Prostate gland (tissue), 2 donors: Measurements from ENCODE around the gene ANKRD13C. TPM values are rescaled to one million over a fixed set of nuclear protein-coding genes. Genes with fewer than 3 reads are reported as not detected.

Experiments
- DNase-seq: peaks from one replicate; pipeline ENCODE4 v3.0.0-alpha.2; 2019; ENCODE audit warnings: low spot score
- H3K27ac ChIP-seq, 2 donors: fragments of 200-600 bp; sonication (generic); 2 replicates each; pipeline ENCODE4 v1.5.1; 2017 to 2019
- H3K27me3 ChIP-seq: fragments of 200-600 bp; sonication (generic); replicated peaks from 2 replicates; pipeline ENCODE4 v1.5.1; 2019; ENCODE audit not compliant: insufficient read depth
- H3K36me3 ChIP-seq, 2 donors: fragments of 200-600 bp; sonication (generic); 1 replicate in 1 of 2; 2 replicates in 1 of 2; pipeline versions ENCODE4 v1.5.1 to v1.8.1; 2017 to 2019
- H3K4me1 ChIP-seq: fragments of 200-600 bp; sonication (generic); replicated peaks from 2 replicates; pipeline ENCODE4 v1.5.1; 2019
- H3K4me3 ChIP-seq, 2 donors: fragments of 200-600 bp; sonication (generic); 2 replicates each; pipeline ENCODE4 v1.5.1; 2017 to 2019
- H3K9me3 ChIP-seq: fragments of 200-600 bp; sonication (generic); 2 replicates; pipeline ENCODE4 v1.5.1; 2017
- CTCF ChIP-seq, 4 experiments: fragments of 200-600 bp in 2 of 4; fragments of 450-650 bp in 2 of 4; sonication (generic) in 2 of 4; IDR thresholded peaks; 1 replicate in 3 of 4; 2 replicates in 1 of 4; pipeline ENCODE4 v1.5.1; 2016 to 2019; ENCODE audit warnings: antibody characterized with exemption in 4 of 4, mild to moderate bottlenecking in 2 of 4, moderate library complexity in 2 of 4
- POLR2A ChIP-seq: fragments of 450-650 bp; IDR thresholded peaks from one replicate; pipeline ENCODE4 v1.6.1; 2016; ENCODE audit warnings: antibody characterized with exemption, mild to moderate bottlenecking
- POLR2AphosphoS5 ChIP-seq: sonication (generic); formaldehyde crosslinking; IDR thresholded peaks from one replicate; pipeline ENCODE4 v1.6.1; 2017; ENCODE audit warnings: antibody characterized with exemption
- WGBS: methylation state at CpG from one replicate; pipeline ENCODE4 v1.1.5; 2018; 5-methylcytosine and 5-hydroxymethylcytosine counted together
- intact Hi-C: fragments of 100-400 bp; cut with DNase I; formaldehyde crosslinking; loops from one replicate; pipeline ENCODE4 v1.14.2; 2022
- total RNA-seq, 2 donors: library from RNA; depleted of rRNA; stranded (reverse); fragments of >200 nt; gene quantifications; one replicate each; pipeline ENCODE4 v1.1.0, GENCODE V29; 2016

The ANKRD13C gene, protein sequence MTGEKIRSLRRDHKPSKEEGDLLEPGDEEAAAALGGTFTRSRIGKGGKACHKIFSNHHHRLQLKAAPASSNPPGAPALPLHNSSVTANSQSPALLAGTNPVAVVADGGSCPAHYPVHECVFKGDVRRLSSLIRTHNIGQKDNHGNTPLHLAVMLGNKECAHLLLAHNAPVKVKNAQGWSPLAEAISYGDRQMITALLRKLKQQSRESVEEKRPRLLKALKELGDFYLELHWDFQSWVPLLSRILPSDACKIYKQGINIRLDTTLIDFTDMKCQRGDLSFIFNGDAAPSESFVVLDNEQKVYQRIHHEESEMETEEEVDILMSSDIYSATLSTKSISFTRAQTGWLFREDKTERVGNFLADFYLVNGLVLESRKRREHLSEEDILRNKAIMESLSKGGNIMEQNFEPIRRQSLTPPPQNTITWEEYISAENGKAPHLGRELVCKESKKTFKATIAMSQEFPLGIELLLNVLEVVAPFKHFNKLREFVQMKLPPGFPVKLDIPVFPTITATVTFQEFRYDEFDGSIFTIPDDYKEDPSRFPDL
- total RNA-seq, result 10 to 100 TPM; 21.7 to 26.2 TPM

- Histone ChIP-seq H3K9me3 (no peaks in the 10 kb centered on the region), H3K36me3 (no peaks in the 10 kb centered on the region), H3K4me1 (no peaks in the 10 kb centered on the region), H3K27ac (peak within 1 kb of the TSS; percentile 91 to 94), H3K27me3 (no peaks in the 10 kb centered on the region), H3K4me3 (peak within 1 kb of the TSS; percentile 67 to 89)
- under 1% methylated on average over 60 of the region's 65 CpGs for WGBS
- TF ChIP-seq POLR2A (peak; percentile 83), CTCF (IDR thresholded peaks at IDR 0.05) (peak in 1 of 4 experiments; percentile 23), POLR2AphosphoS5 (peak; percentile 90)
- intact Hi-C loops, result loop anchor here (2.0 to 5.0 kb wide), 3 partner anchors 56 to 147 kb away; partner anchors contain the start of genes CTH, LRRC40 and SRSF11
- DNase-seq, result peak; percentile 95
Observed at GRCh38 chr1:70354332-70355110, at the start of gene ANKRD13C. ANKRD13C (minus strand) TSS chr1:70354722; CDS start chr1:70354408, 314 bp downstream.

DNA sequence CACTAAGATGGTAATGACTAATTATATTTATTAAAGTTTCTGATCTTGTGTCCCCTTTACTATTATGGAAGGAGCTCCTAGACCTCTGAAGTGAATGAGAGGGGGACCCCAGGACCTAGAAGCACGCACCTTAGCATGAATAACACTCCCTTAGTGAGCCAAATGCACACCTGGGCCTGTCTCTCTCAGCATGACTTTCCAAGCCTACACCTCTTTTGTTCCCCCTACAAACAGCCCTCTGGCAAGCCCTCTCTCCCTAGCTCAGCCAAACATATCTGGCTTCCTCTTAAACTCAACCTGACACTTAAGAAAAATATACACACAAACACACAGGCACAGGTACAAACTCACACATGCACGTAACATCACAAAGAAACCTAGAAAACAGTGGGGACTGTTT, 49.2 kb upstream of the ANKRD13C start:
- Histone ChIP-seq H3K9me3 (no peaks in the 10 kb centered on the region), H3K4me1 (no peaks in the 10 kb centered on the region), H3K27ac (no peak overlapping the region), H3K27me3 (no peaks in the 10 kb centered on the region), H3K36me3 (no peaks in the 10 kb centered on the region), H3K4me3 (no peak overlapping the region)
- DNase-seq, result no peak
- intact Hi-C loops, result no loop called here
- no peak for TF ChIP-seq CTCF (IDR thresholded peaks at IDR 0.05)
- no peak for TF ChIP-seq POLR2A
- no peak for TF ChIP-seq POLR2AphosphoS5
- WGBS, result 67% methylated on average over 2 of the region's 2 CpGs

- no peak for DNase-seq
- 88% methylated on average over 1 of the region's 1 CpG for WGBS
Observed at GRCh38 chr1:70401974-70402373, 47.5 kb upstream of the ANKRD13C start.

DNA sequence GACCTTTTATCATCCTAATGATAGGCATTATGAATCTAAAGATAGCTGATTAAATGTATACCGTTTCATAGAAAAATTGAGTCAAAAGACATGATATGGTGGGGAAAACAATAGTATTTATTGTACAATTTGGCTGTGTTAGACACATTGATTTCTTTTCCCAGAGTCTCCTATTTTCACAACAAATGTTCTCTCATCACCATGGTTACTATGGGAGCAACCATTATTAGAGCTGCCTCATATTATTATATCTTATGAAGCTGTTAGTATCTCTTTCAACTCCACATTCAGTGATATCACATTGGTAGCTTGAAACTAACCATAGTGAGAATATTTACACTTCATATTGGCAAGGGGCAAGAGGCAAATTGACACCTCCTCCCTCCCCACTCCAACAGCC, 45.8 kb upstream of the ANKRD13C start:
- H3K9me3 ChIP-seq, result no peaks in the 10 kb centered on the region
- H3K27ac ChIP-seq, result no peak overlapping the region
- DNase-seq, result no peak
- intact Hi-C loops, result no loop called here
- no peak for TF ChIP-seq POLR2AphosphoS5
- no peak for TF ChIP-seq CTCF (IDR thresholded peaks at IDR 0.05)
- no peak for TF ChIP-seq POLR2A
- H3K4me1 ChIP-seq, result no peaks in the 10 kb centered on the region
- H3K36me3 ChIP-seq, result no peaks in the 10 kb centered on the region
- H3K27me3 ChIP-seq, result no peaks in the 10 kb centered on the region
- WGBS, result 94% methylated on average over 1 of the region's 1 CpG
- H3K4me3 ChIP-seq, result no peak overlapping the region

More at GRCh38 chr1:70401974-70402373, 47.5 kb upstream of the ANKRD13C start:
- H3K4me1 ChIP-seq, result no peaks in the 10 kb centered on the region
- H3K9me3 ChIP-seq, result no peaks in the 10 kb centered on the region
- intact Hi-C loops, result no loop called here
- TF ChIP-seq POLR2AphosphoS5 (no peak), POLR2A (no peak), CTCF (IDR thresholded peaks at IDR 0.05) (no peak)
- no peaks in the 10 kb centered on the region for H3K36me3 ChIP-seq
- no peaks in the 10 kb centered on the region for H3K27me3 ChIP-seq
- no peak overlapping the region for H3K4me3 ChIP-seq
- H3K27ac ChIP-seq, result no peak overlapping the region
